HG03045 (cell line): ENCODE measurements around the gene SRPRA.
A peak's percentile ranks its signal among the peaks of the same experiment; 100 is the strongest.
"Not testable (repeated sequence)": the region's sequence is repeated elsewhere in the genome, so short reads cannot be mapped to it uniquely, and the experiment has no call there.

Source experiments
- ATAC-seq: cut with Tn5 transposase; IDR thresholded peaks from one replicate; pipeline ENCODE4 v1.9.1; 2021; ENCODE audit warnings: mild to moderate bottlenecking, moderate library complexity; ENCODE audit not compliant: unreplicated experiment

The SRPRA gene, protein sequence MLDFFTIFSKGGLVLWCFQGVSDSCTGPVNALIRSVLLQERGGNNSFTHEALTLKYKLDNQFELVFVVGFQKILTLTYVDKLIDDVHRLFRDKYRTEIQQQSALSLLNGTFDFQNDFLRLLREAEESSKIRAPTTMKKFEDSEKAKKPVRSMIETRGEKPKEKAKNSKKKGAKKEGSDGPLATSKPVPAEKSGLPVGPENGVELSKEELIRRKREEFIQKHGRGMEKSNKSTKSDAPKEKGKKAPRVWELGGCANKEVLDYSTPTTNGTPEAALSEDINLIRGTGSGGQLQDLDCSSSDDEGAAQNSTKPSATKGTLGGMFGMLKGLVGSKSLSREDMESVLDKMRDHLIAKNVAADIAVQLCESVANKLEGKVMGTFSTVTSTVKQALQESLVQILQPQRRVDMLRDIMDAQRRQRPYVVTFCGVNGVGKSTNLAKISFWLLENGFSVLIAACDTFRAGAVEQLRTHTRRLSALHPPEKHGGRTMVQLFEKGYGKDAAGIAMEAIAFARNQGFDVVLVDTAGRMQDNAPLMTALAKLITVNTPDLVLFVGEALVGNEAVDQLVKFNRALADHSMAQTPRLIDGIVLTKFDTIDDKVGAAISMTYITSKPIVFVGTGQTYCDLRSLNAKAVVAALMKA

DNA sequence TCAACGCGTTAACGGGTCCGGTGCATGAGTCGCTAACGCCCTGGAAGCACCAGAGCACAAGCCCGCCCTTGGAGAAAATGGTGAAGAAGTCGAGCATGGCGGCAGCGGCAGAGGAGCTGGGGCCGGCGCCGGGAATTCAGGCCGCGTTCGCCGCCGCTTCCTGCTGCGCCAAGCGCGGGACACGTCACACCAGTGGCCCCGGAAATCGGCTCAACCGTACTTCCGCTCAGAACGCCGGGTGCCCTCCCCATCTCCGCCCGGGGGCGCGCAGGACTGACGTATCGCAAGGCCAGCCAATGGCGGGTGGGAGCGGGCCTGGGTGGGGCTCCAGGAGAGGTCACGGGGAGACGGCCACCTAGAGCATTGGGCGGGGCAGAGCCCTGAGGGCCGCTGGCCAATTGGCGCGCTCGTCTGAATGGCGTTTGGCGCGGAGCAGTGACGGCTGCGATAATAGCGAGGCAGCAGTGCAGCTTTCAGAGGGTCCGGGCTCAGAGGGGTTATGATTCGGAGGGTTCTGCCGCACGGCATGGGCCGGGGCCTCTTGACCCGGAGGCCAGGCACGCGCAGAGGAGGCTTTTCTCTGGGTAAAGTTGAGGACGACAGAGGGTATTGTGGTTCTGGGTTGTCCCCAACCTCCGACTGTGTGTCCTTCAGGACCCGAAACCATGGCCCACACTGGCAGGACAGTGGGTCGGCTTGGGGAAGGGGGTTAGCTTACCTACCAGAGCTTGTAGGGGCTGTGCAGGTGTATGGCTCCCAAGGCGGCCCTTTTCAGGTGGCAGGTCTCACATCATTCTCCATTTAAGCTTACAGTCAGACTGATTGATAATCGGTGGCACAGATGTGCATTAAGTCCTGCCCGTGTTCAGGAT, at the start of gene SRPRA, which contains the start of gene FOXRED1:
Gene SRPRA (minus strand): TSS at position 188 of the 872 bp plus-strand sequence. CDS start 91 bp downstream, at position 97.
Gene FOXRED1 (plus strand): TSS at position 447 of the 872 bp plus-strand sequence. CDS start 53 bp downstream, at position 500.
- peak; percentile 99 for ATAC-seq

DNA sequence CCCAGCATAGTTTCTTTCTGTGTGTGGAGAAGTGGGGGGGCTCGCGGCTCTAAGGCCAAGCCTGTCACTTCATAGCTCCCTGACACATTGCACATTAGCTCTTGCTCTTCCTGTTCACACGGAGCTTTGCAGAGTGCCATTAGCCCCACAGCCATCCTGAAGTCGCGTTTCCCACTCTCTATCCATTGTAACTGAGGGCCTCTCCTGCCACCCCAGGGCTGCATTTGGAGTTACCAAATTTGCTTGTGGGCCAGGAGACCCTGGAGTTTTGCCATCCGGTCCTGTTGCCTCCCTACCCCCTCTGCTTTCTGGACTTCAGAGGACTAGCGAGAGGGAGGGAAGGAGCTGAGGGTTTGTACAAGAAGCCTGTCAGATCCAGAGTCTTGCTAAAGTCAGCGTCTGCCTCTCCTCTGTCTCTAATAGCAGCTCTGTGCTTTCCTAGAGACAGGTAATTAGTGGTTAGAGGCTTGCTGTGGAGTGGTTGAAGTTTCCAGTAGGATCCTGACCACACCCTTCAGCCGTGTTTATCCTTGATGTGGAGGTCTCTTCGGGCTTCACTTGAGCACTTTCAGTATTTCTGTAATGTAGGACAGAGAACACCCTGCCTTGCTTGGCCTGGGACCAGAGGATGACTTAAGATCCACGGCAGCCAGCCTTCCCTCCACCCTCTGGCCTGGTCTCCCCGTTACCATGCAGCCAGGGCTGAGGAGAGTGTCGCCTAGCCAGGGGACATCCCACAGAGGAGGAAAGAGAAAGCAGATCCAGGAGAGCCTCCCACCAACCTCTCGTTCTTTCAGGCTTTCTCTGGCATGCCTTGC, 49.3 kb upstream of the SRPRA start:
- peak; percentile 34 for ATAC-seq

DNA sequence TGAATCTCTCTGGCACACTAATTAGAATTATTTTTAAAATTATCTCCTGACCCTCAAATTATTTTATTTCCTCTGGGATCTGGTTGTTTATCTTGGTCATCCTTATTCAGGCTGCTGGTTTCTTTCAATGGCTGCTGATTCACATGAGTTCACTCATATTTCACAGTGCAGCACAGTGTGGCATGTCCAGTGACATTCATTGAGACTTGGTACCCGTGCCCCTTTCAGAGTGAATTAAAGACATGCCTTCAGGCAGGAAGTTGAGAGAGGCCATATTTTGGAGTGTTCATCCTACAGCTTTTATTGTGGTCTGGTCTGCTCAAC, 48.7 kb upstream of the SRPRA start:
- no peak for ATAC-seq

DNA sequence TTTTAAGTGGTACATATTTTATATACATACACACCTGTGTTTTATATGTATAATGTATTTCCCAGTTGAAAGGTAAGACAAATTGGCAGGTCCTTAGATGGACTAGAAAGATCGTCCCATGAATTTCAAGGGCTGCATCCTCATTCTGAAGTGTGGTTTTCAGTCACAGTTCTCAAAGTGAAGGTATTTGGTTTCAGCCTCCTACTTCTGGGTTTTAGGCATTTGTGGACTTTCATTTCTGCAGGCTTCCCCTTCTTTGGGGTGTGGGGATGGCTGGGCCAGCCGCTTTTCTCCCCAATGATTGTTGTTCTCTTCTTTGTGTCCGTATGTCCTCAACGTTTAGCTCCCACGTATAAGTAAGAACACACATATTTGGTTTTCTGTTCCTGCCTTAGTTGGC, 45.1 kb upstream of the SRPRA start:
- no peak for ATAC-seq

DNA sequence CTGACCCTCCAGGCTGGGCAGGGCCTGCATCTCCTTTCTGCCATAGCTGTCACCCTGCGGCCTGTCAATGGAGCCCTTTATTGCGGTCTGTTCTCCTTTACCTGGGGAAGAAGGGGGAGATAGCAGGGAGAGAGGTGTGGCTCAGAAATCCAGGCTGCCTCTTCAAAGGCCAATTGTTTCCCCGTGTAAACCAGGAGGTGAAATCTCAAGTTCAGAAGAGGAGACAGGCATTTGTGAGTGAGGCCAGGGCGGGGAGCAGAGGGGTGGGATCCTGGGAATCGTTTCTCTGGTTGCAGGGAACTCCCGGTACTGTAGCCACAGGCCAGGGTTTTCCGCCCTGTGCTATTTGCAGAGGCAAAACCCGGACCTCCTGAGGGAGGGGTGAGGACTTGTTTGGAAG, 44.3 kb upstream of the SRPRA start:
- ATAC-seq = no peak

DNA sequence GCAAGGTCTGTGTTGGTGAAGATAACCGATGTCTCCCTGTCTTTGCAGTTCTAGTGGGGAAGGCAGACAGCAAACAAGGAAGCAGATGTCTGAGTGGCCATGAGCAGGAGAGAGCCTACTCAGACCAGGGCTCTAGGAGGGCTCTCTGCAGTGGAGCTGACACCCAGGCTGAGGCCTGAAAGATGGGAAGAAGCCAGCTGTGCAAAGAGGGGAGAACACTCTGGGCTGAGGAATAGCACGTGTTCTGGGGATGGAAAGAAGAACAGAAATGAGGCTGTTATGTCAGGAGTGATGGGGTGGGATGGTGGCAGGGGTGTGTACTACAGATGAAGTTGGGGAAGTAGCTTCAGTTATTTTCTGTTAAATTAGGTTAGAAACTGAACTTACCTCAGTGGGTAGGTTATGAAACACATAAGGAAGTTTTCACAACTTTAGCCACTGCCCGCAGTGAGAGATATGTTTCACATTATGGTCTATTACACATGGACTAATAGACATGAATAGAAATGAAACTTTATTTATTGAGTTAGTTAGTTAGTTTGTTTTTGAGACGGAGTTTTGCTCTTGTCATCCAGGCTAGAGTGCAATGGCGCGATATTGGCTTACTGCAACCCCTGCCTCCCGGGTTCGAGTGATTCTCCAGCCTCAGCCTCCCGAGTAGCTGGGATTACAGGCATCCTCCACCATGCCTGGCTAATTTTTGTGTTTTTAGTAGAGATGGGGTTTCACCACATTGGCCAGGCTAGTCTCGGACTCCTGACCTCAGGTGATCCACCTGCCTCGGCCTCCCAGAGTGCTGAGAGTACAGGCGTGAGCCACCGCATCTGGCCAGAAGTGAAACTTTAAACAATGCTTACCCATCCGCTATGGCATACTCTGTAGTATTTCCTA, 43.0 kb upstream of the SRPRA start:
- peak; percentile 68 for ATAC-seq

DNA sequence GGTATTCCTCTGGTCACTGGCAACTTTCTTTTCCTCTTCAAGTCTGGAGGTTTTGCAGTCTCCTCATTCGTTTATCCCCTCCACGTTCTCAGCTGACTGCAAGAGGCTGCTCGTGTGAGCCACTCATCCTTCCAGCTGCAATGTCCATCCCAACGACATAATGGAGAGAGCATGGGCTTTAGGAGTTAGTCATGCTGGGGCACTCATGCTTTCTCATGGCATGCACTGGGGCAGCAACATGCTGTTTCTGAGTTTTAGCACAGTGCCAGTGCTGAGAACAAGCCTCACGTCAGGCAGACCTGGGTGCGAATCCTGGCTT, 42.3 kb upstream of the SRPRA start:
- no peak for ATAC-seq

DNA sequence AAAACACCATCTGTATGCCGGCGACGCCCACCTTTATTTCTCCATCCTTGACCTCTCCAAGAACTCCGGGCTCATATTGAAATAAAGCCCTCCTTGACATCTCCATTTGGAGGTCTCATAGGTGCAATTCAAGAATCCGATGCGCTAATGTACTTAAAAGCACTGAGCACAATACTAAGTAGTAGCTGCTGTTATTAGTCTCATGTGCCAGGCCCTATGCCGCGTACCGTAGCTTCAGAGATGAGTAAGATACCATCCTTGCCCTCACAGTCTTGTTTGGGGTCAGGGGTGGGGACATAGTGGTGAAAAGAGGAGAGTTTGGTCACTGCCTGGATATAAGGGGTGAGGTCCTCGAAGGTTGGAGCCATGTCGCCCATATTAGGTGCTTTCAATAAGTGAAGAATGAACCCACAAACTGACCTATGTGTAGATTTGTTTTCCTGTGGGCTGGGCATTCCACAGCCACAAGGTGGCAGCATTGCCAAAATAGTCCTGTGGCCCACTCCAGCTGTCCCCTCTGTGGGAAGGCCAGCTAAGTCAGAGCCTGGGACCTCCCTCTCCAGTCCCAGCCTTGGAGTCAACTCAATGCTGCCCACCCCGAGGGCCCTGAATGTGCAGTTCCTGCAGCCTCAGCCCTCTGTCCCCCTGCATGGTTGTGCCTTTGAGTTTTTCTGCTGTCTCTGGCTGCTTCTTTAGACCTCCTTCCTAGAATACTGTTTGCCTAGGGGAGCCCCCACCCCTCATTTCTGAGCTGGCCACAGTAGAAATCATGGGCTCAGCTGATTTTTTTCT, 41.7 kb upstream of the SRPRA start:
- peak; percentile 42 for ATAC-seq

DNA sequence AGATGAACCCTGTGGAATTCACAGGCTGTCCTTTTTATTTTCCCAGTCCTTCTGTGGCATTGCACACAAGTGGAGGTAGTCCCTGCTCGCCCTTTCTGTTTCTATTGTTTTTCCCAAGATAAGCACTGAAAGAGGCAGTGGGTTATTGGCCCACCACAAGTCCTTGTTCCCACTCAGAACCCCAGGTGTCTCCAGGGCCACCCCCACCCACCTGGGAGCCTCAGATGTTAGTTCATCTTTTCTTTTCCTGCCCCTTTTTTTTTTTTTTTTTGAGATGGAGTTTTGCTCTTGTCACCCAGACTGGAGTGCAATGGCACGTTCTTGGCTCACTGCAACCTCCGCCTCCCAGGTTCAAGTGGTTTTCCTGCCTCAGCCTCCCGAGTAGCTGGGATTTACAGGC, 40.1 kb upstream of the SRPRA start:
- ATAC-seq = not testable (repeated sequence)

DNA sequence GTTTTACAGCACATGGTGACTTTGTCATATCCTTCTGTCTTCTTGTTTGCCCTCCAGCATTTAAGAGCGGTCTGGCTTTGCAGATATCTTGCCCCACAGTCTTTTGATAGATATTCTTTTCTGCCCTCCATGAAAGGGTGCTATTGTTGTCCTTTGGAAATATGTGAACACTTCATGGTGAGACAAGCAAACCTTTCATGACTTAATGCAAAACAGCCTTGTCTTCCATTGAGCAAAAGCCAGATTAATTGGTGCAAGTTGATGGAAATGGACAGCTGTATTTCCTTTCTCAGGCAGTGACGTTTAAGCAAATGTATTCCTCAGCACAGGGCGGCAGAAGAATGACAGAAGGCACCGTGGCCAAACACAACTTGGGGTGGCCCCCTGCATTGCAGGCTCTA, 39.6 kb upstream of the SRPRA start:
- ATAC-seq = no peak

DNA sequence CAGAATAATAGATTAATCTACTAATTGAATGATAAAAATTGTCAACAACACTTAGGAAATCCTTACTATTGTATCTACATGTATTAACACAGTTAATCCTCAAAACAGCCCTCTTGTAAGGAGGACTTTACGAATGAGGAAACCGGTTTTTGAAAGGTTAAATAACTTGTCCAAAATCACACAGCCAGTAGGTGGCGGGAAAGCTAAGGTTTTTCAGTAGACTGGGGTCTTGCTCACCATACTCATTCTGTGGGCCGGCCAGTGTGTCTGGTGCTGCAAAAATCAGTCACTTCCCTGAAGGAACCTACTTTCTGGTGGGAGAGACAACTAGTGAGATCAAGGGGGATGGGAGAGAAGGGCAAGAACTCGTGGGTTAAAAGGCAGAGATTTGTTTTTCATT, 39.0 kb upstream of the SRPRA start:
- ATAC-seq = no peak

DNA sequence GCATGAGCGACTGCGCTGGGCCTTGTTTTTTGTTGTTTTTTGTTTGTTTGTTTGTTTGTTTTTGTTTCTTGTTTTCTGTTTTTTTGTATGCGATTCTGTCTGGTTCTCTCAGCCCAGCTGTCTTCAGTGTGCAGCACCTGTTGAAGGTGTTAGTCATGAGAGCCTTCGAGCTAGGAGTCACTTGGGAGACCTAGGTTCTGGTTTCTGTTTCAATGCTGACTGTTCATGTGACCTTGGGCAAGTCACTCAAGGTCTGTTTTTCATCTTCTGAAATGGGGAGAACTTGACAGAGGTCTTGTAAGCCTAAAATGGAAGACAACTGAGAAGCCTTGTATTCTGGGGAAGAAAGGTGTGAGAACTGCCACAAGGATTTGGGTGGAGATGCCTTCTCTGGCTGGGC, 37.0 kb upstream of the SRPRA start:
- ATAC-seq = peak; percentile 54

DNA sequence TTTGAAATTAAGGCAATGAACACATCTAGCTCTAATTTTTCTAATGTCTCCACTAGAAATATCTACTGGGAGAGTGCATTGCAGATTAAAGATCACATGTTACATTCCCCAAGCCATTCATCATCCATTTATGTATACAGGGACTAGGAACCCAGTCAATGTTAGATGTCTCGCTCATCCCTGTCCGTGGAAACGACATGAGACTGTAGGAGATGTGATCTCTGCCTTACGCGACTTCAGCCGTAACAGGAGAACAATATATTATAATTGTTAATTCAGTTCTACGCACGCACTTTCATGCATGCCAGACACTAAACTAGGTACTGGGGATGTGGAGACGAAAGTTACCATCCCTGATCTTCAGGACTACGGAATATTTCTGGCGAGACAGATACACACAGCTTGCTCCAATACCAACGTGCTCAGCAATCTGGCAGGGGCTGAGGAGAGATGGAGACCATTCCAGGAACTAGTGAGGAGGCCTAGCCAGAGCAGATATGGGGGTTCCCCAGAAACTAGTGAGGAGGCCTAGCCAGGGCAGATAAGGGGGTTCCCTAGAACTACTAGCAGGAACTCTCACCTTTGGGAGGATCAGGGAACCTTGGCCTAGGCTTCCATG, 35.9 kb upstream of the SRPRA start:
- ATAC-seq = peak; percentile 1

DNA sequence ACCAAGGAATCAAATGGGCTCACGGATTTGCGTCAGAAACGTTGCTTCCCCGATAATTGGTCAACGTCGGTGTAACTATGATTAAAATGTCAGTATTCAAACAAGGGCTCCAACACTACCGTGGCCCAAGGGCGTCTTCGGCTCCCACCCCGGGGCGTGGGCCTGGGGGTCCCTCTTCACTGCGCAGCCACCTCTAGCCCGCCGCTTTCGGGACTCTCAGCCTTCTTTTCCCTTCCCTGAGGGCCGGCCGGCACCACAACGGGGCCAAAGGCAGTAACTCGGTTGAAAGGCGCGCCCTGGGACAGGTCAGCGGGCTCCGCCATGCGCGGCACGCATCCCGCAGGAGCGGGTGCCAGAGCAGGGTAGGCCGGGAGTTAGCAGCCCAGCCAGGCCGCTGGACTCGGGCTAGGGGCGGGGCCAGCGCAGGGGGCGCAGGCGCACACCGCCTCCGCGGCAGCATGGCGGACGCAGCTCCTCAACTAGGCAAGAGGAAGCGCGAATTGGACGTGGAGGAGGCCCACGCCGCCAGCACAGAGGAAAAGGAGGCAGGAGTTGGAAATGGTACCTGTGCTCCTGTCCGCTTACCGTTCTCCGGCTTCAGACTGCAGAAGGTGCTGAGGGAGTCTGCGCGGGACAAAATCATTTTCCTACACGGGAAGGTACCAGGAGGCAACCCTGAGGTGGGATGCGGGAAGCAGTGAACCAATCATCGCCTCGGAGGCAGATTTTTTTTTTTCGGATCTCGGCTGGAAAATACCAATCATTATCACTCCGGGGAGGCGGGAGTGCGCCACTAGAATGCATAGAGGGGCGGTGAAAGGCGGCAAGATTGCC, 35.1 kb upstream of the SRPRA start, which contains the start of gene DCPS:
Gene DCPS (plus strand): TSS at position 438 of the 834 bp plus-strand sequence. CDS start 21 bp downstream, at position 459.
- ATAC-seq = peak; percentile 93

DNA sequence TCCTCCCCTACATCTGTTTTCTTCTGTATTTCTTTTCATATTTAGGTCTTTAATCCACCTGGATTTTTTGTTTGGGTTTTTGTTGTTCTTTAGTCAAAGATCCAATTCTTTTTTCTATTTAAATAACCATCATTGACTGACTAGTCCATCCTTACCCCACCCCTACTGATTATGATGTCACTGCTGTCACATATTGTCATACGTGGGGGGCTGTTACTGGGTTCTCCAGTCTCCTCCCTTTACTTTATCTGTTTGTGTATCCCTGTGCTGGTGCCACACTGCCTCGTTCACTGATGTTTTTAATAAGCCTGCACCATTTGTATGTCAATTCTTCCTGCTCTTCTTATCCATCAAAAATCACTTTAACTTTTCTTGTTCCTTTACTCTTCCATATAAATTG, 28.3 kb upstream of the SRPRA start:
- ATAC-seq = no peak

DNA sequence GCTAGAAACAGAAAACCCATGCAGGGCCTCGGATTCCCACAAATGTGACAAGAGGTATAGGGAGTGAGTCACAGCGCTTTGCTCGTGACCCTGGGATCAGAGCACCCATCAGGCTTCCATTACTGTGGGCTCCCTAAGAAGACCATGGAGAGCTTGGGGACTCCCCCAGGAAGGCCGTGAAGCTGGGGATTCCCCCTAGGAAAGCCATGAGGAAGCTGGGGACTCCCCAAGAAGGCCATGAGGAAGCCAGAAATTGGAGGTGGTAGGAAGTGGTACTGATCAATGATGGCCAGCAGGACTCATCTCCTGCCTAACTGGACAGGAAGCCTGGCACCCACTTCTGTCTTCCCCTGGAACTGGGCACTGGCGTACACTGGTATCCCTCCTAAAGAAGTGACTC, 25.0 kb upstream of the SRPRA start:
- no peak for ATAC-seq

DNA sequence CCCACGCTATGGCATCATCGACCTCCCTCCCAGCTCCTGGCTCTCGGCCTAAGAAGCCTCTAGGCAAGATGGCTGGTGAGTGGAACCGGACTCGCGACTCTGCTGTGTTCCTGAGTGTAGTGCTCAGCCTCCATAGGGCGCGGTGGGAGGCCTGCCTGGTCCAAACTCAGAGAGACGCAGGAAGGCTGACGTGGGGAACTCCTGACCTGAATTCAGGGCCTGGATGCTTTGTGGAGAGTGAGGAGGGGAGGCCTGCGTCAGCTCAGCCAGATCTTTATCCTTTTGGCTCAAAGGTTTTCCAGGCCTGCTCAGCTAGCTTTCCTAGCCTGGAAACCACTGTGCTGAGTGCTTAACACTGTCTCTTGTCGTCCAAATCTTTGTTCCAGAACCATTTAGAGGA, 22.2 kb upstream of the SRPRA start:
- no peak for ATAC-seq

DNA sequence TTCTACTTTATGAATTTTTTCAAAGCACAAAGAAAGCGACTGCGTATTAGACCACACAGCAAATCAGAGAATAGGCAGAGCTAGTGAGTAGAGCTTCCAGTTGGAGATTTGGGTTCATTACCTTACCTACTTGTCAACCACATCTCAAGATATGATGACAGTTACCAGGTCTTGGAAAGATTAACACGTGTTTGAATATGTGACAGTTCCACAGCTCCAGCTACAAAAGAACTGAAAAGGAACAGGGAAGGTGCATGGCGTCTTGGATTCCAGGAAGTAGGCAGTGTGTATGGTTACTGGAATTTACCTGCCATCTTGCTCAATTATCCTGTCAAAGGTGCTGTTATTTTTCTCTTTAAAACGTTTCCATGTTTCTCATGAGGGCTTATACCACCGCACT, 19.5 kb upstream of the SRPRA start:
- ATAC-seq = no peak
